Astrocyte (in vitro differentiated cells and primary cell): ENCODE data around the gene FER.
"Not testable (repeated sequence)": the region's sequence is repeated elsewhere in the genome, so short reads cannot be mapped to it uniquely, and the experiment has no call there.

Source experiments
- EZH2 ChIP-seq: IDR thresholded peaks from 2 replicates; pipeline ENCODE4 v1.6.1; 2012; ENCODE audit warnings: mild to moderate bottlenecking, low read length, inconsistent platforms; ENCODE audit not compliant: insufficient read depth
- TF ChIP-seq, protein P1 (sequence below): IDR thresholded peaks from 2 replicates; pipeline ENCODE4 v1.5.1; 2011; ENCODE audit warnings: low read depth, mild to moderate bottlenecking, inconsistent platforms, low read length, moderate library complexity; ENCODE audit not compliant: insufficient read depth

DNA sequence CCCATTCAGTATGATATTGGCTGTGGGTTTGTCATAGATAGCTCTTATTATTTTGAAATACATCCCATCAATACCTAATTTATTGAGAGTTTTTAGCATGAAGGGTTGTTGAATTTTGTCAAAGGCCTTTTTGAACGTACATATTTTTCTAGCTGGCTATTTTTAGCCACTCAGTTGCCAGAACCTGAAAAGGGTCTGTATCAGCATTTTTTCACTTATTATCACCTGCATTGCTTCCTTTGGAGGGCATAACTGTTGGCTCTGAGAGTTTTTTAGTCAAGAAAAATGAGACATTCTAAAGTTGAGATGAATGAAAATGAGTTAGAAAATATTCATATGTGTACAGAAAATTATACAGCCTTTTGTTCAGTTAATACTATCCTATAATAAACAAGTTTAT, 278.0 kb downstream of the FER start:
- TF ChIP-seq, protein P1, sequence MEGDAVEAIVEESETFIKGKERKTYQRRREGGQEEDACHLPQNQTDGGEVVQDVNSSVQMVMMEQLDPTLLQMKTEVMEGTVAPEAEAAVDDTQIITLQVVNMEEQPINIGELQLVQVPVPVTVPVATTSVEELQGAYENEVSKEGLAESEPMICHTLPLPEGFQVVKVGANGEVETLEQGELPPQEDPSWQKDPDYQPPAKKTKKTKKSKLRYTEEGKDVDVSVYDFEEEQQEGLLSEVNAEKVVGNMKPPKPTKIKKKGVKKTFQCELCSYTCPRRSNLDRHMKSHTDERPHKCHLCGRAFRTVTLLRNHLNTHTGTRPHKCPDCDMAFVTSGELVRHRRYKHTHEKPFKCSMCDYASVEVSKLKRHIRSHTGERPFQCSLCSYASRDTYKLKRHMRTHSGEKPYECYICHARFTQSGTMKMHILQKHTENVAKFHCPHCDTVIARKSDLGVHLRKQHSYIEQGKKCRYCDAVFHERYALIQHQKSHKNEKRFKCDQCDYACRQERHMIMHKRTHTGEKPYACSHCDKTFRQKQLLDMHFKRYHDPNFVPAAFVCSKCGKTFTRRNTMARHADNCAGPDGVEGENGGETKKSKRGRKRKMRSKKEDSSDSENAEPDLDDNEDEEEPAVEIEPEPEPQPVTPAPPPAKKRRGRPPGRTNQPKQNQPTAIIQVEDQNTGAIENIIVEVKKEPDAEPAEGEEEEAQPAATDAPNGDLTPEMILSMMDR = not testable (repeated sequence)
- not testable (repeated sequence) for TF ChIP-seq EZH2
